Erythroblast (primary cell): ENCODE data around the gene SEC22B.
"Not testable (repeated sequence)": the region's sequence is repeated elsewhere in the genome, so short reads cannot be mapped to it uniquely, and the experiment has no call there.

Experiments
- GATA1 ChIP-seq: IDR thresholded peaks from 2 replicates; pipeline ENCODE4 v1.6.1; 2011; ENCODE audit warnings: low read depth, mild to moderate bottlenecking, control low read depth, low read length, moderate library complexity
- POLR2A ChIP-seq: IDR thresholded peaks from 2 replicates; pipeline ENCODE4 v1.6.1; 2011; ENCODE audit warnings: mild to moderate bottlenecking, low read length

DNA sequence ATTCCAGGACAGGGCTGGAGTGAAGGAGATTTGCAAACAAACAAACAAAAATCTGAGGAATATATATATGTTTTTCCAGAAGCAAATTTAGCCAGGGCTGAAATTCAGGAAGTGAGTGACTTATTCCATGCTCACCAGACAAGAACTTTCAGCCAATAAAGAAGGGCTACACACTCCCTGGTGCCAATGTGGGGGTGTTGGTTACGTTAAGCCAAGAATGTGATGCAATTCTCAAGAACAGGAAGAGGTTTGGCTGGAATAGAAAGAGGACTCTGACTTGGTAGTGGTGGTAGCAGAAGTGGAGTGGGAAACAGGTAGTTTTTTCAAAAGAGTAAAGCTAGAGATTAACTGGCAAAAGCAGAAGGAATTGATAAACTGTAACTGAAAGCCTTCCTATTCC lies 31.7 kb downstream of the SEC22B start:
- TF ChIP-seq POLR2A, GATA1: not testable (repeated sequence)
